Activated CD4-positive, alpha-beta T cell treated with anti-CD3 and anti-CD28 coated beads, Interleukin-2, Interleukin-4, amounts not matched to agents 100 ng/mL and 50 ng/mL, durations not matched to agents 16 hours and 8 hours (primary cell): ENCODE measurements around the gene TTC29.
"Not testable (repeated sequence)": the region's sequence is repeated elsewhere in the genome, so short reads cannot be mapped to it uniquely, and the experiment has no call there.

Experiments
- DNase-seq: peaks from one replicate; pipeline ENCODE4 v3.0.0-alpha.2; 2020; ENCODE audit warnings: low spot score

The TTC29 gene

DNA sequence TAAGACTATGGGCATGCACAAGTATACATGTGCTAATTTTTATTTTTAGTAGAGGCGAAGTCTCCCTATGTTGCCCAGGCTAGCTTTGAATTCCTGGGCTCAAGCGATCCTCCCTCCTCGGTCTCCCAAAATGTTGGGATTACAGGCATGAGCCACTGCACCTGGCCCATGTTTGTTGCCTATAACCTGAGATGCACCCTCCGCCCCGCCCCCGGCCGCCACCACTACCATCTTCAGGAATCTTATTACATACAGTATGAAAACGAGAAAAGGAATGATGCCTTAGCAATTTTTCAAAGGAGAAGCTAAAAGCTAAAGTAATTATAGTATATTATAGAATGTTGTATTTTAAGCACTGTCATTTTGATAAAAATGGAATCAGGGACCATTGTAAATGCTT is 245.8 kb downstream of the TTC29 start:
- no peak for DNase-seq

GRCh38 chr4:146674829-146675570 is 270.7 kb downstream of the TTC29 start:
- DNase-seq = no peak

DNA sequence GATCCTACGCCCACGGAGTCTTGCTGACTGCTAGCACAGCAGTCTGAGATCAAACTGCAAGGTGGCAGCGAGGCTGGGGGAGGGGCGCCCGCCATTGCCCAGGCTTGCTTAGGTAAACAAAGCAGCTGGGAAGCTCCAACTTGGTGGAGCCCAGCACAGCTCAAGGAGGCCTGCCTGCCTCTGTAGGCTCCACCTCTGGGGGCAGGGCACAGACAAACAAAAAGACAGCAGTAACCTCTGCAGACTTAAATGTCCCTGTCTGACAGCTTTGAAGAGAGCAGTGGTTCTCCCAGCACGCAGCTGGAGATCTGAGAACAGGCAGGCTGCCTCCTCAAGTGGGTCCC is 281.7 kb downstream of the TTC29 start:
- not testable (repeated sequence) for DNase-seq

DNA sequence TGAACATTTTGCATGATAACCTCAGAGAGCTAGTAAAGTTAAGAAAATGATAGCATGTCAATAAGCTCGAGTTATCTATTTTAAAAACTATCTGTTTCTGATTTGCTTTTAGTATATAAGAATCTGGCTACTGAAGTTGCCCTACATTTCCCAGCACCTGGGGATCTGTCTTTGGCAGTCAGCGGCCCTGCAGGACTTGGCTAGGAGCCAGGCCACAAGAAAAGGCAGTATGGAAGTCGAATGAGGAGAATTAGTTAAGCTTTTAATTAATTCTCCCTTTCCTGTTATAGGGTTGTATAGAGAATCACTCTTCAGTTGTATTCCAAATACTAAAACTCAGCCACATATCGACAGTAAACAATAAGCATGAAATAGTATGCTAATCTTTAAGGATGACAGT is 284.3 kb downstream of the TTC29 start:
- no peak for DNase-seq
